ENCODE measurements around the gene RPL21.

Gene RPL21

GRCh38 chr13:27258637-27259386, 7.5 kb downstream of the RPL21 start:
- DNase-seq = no peak

DNA sequence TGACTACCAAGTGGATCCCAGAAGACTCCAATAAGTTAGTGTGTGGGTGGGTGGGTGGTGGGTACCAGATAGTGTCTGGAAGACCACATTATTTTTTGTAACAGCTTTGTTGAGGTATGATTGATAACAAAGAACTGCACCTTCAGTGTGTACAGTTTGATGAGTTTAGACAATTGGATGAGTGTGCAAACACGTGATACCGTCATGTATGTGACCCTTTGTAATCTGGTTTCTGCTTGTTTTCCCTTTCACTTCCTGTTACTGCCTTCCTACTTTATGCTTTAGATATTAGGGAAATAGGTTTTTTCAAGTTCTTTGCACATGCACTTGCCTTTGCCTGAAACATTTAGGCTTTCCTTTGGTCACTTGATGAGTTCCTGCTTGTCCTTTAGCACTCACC, 8.5 kb downstream of the RPL21 start:
- DNase-seq = no peak

- DNase-seq = no peak
These were observed 10.0 kb downstream of the RPL21 start for GRCh38 chr13:27261396-27261795.

DNA sequence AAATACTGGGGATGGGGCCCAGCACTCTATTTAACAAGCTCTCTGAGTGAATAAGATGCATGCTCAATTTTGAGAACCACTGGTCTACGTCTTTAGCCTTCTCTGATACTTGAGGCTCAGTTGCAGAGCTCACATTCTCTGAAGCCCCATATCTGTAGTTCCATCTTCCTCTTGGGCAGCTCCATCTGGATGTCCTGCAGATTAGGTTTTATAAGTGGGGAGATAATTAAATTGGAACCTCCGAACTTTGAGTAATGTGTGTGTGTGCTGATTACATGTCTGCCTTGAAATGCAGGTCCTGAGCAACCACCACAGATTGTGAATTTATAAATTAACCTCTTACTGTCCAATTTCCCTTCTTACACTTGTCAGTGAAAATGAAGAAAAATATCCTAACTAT, 12.1 kb downstream of the RPL21 start:
- DNase-seq = no peak

DNA sequence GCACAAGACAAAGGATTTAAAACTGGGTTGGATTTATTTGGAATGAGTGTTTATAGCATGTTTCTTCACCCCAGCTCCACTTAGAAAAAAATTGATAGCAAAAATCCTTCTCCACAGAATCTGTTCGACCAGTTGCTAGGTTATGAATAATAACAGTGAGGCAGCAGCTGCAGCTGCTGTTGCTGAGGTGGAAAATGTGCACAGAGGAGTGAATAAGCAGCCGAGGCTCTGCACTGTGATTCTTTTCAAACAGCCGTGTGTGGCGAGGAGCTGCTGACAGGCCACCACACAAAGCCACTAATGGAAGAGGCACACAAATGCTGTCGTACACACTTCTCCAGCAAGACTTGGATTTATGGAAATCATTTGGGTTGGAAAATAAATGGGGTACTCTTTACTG, 12.8 kb downstream of the RPL21 start:
- DNase-seq = peak; percentile 77

DNA sequence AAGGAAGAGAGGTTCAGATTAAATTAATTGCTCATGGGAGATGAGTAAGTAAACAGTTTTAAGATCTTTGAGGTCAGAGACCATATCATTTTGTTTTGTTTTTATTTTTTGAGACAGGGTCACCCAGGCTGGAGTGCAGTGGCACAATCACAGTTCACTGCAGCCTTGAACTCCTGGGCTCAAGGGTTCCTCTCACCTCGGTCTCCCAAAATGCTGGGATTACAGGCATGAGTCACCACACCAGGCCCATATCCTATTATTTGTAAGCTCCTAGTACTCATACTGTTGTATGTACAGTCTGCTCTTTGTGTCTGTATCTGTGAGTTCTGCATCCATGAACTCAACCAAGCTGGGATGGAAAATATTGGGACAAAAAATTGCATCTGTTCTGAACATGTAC, 13.3 kb downstream of the RPL21 start:
- DNase-seq = no peak

GRCh38 chr13:27266917-27267316, 15.6 kb downstream of the RPL21 start:
- no peak for DNase-seq

DNA sequence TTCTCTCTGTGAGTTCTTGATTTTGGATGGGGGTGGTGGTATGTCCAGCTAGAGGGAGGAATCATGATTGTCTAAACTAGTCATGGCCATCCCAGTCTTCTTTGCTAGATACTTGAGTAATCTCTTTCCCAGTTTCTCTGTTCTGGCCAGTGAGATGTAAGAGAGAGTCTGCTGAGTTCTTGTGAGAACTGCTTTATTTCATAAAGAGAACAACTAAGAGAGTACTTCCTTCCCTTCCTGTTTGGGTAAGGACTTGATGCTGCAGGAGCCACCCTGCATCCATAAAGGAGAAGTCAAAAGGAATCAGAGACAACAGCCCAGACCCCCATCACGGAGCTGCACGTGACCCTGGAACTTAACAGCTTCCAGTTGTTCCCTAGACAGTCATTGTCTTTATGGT, 16.2 kb downstream of the RPL21 start:
- no peak for DNase-seq

GRCh38 chr13:27269114-27269665, 17.8 kb downstream of the RPL21 start:
- DNase-seq = no peak

DNA sequence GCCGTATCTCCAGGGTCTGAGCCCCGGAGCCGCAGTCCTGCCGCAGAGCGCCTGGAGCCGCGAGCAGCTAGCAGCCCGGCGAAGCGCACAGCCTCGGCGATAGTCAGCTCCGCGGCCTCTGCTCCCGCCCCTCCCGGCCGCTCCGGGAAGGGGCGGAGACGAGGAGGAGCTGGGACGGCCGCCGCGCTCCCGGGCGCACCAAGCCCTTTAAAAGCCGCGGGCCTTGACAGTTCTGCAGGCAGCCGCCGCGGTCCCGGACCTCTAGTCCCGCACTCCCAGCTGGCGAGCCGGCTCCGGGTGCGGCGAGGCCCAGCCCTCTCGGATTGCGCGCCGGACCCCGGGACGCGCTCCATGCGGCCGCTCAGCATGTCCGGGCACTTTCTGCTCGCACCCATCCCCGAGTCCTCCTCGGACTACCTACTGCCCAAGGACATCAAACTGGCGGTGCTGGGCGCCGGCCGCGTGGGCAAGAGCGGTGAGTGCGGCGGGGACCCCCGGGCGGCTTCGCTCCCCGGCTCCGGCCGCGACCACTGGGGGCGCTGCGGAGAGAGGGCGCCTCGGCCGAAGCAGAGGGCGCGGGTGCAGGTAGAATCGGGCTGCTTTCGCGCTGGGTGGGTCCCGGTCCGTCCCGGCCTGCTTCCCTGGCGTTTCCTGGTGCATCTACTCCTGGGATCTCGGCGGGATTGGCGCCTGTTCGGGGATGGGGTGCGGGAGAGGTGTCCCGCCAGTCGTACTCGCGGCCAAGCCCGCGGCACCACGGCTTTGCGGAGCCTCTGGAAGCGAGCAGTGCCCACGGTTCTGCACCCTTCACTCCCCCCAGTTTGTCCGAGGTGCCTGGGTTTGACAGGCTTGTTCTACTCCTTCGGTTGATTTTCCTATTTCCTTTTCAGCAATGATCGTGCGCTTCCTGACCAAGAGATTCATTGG, 19.5 kb downstream of the RPL21 start, which contains the start of gene RASL11A:
RASL11A (plus strand) TSS at position 237 of the 927 bp plus-strand sequence; CDS start at position 352, 115 bp downstream.
- peak; percentile 46 for DNase-seq

DNA sequence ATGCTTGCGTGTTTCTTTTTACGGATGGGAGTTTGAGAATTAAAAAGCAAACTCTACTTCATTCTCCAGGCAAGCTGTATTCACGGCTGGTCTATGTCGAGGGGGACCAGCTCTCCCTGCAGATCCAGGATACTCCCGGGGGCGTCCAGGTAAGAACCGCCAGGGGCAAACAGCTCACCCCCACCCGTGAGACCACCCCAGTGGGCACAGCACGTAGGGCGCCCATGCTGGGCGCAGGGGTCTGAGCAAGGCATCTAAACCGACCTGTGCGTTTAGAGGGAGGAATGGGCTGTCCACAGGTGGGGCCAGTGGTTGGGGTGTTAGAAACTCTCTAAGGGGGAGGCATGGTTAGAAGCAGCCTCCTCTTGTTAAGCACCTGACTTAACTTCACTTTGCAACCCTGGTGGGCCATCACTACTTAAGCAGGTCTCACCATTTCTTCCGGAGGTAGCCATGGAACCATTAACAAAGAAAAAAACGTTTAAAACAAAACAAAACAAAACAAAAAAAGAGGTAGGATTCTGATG, 20.3 kb downstream of the RPL21 start:
- no peak for DNase-seq

GRCh38 chr13:27273658-27274425, 22.5 kb downstream of the RPL21 start:
- DNase-seq = no peak

DNA sequence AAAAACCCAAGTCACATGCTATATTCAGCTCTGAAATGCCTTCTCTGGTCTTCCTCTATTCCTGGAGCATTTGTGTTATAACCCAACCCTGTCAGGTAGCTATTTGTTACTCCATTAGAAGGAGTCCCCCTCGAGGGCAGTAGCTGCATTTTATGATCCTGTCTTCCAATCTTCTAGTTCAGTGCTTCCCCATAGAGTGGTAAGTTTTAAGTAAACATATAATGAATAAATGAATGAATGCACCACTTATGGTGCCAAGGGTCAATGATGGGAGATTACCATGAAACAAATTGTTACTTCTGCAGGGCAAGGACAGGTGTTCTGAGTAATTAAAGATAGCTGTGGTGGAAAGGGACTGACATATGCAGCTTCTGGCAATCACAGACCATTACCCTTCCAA, 23.3 kb downstream of the RPL21 start:
- no peak for DNase-seq

- DNase-seq = no peak
These were observed 24.8 kb downstream of the RPL21 start for GRCh38 chr13:27276188-27276587.

DNA sequence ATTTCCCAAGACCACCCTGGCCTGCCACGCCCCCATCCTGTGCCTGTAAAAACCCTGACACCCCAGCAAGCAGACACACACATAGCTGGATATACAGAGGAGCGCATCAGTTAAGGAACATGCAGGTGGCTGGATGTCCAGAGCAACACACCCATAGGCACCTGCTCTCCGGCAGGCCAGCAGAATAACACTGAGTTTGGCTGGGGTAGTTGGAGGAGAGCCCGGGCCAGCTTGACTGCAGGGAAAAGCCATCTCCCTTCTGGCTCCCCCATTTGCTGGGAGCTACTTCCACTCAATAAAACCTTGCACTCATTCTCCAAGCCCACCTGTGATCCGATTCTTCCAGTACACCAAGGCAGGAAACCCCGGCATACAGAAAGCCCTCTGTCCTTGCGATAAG, 28.1 kb downstream of the RPL21 start:
- DNase-seq = no peak

GRCh38 chr13:27280009-27280656, 28.8 kb downstream of the RPL21 start:
- no peak for DNase-seq

- no peak for DNase-seq
These were observed 29.5 kb downstream of the RPL21 start for GRCh38 chr13:27280841-27281240.

DNA sequence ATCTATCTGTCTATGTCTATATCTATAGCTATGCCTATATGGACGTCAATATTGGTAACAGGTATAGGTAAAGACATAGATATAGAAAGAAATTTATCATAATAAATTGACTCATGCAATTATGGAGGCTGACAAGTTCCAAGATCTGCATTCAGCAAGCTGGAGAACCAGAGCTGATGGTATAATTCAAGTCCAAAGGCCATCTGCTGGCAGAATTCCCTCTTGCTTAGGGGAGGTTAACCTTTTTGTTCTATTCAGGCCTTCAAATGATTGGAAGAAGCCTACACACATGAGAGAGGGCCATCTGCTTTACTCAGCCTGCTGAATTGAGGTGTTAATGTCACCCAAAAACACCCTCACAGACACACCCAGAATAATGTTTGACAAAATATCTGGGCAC, 30.1 kb downstream of the RPL21 start:
- no peak for DNase-seq

GRCh38 chr13:27283906-27284493, 32.6 kb downstream of the RPL21 start:
- no peak for DNase-seq

- no peak for DNase-seq
These were observed 37.0 kb downstream of the RPL21 start for GRCh38 chr13:27288392-27288791.

DNA sequence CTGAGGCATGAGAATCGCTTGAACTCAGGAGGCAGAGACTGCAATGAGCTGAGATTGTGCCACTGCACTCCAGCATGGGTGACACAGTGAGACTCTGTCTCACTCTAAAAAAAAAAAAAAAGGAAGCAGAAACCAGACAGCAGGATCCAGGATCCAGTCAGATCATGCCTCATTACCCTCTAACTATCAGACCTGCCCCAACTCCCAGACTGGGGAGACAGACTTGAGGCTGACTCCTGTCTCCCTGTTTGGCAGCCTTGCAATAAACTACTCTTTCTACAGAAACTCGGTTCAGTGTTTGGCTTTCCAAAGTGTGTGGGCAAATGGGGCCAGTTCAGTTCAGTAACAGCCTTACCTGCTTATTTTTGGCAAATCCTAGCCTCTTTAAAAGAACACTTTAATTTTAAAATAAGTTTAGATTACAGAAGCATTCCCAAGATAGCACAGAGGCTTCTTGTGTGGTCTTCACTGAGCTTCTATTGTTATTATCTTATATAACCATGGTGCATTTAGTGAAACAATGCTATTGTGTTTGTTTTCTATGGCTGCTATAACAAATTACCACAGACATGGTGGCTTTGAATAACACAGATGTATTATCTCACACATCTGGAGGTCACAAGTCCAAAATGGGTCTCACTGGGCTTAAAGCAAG, 37.8 kb downstream of the RPL21 start:
- DNase-seq = peak; percentile 31
